Putamen (tissue), 1 donor: ENCODE results near the gene CYLD.
A peak's percentile ranks its signal among the peaks of the same experiment; 100 is the strongest.

ENCODE experiments used
- DNase-seq: peaks from one replicate; pipeline ENCODE4 v3.0.0-alpha.2; 2016; ENCODE audit warnings: low spot score

Gene CYLD

GRCh38 chr16:50819706-50820105, 77.8 kb downstream of the CYLD start:
- DNase-seq, result no peak

- no peak for DNase-seq
Measured at GRCh38 chr16:50820225-50820624, 78.3 kb downstream of the CYLD start.

- DNase-seq, result no peak
Measured at GRCh38 chr16:50821586-50821985, 79.7 kb downstream of the CYLD start.

- DNase-seq, result no peak
Measured at GRCh38 chr16:50822671-50823070, 80.8 kb downstream of the CYLD start.

GRCh38 chr16:50826797-50827316, 85.0 kb downstream of the CYLD start:
- DNase-seq, result no peak

- DNase-seq, result no peak
Measured at GRCh38 chr16:50828164-50828702, 86.3 kb downstream of the CYLD start.

- no peak for DNase-seq
Measured at GRCh38 chr16:50830698-50831097, 88.8 kb downstream of the CYLD start.

- DNase-seq, result no peak
Measured at GRCh38 chr16:50831751-50832150, 89.9 kb downstream of the CYLD start.

GRCh38 chr16:50833929-50834328, 92.0 kb downstream of the CYLD start:
- DNase-seq, result no peak

GRCh38 chr16:50834701-50835100, 92.8 kb downstream of the CYLD start:
- no peak for DNase-seq

GRCh38 chr16:50835358-50836060, 93.6 kb downstream of the CYLD start:
- no peak for DNase-seq

- DNase-seq, result peak; percentile 96
Measured at GRCh38 chr16:50836121-50836621, 94.3 kb downstream of the CYLD start.

- DNase-seq, result no peak
Measured at GRCh38 chr16:50837324-50837723, 95.4 kb downstream of the CYLD start.

GRCh38 chr16:50838165-50838564, 96.3 kb downstream of the CYLD start:
- no peak for DNase-seq

GRCh38 chr16:50838885-50839284, 97.0 kb downstream of the CYLD start:
- DNase-seq, result no peak

GRCh38 chr16:50839356-50839755, 97.5 kb downstream of the CYLD start:
- DNase-seq, result no peak

GRCh38 chr16:50839920-50840729, 98.2 kb downstream of the CYLD start:
- no peak for DNase-seq

GRCh38 chr16:50841081-50841886, 99.4 kb downstream of the CYLD start:
- DNase-seq, result no peak

- DNase-seq, result no peak
Measured at GRCh38 chr16:50842013-50842505, 100.2 kb downstream of the CYLD start.

- no peak for DNase-seq
Measured at GRCh38 chr16:50842589-50842988, 100.7 kb downstream of the CYLD start.

- no peak for DNase-seq
Measured at GRCh38 chr16:50844840-50845239, 103.0 kb downstream of the CYLD start.

GRCh38 chr16:50845296-50845695, 103.4 kb downstream of the CYLD start:
- DNase-seq, result no peak
